HepG2 (cell line): ENCODE data around the gene AGER. TPM values are rescaled to one million over a fixed set of nuclear protein-coding genes. Genes with fewer than 3 reads are reported as not detected.

Experiments
- AKAP8 ChIP-seq: sonication (generic); formaldehyde crosslinking; IDR thresholded peaks from 2 replicates; pipeline ENCODE4 v1.5.1; 2020; ENCODE audit warnings: mild to moderate bottlenecking, missing genetic modification reagents
- ATF1 ChIP-seq: IDR thresholded peaks from 2 replicates; pipeline ENCODE4 v1.6.1; 2016; ENCODE audit warnings: mild to moderate bottlenecking, control low read depth
- ATF7 ChIP-seq, 2 experiments: fragments of 450-650 bp in 1 of 2; sonication (generic) in 1 of 2; formaldehyde crosslinking in 1 of 2; IDR thresholded peaks; 2 replicates each; pipeline versions ENCODE4 v1.4.0 to v1.6.1; 2016 to 2020; ENCODE audit warnings: antibody characterized with exemption in 1 of 2, mild to moderate bottlenecking in 1 of 2, missing genetic modification reagents in 1 of 2
- FOSL1 ChIP-seq: sonication (generic); formaldehyde crosslinking; IDR thresholded peaks from 2 replicates; pipeline ENCODE4 v1.9.0; 2021; ENCODE audit warnings: missing genetic modification reagents, borderline replicate concordance
- FOXC1 ChIP-seq: sonication (generic); formaldehyde crosslinking; IDR thresholded peaks from 2 replicates; pipeline ENCODE4 v1.8.0; 2022; ENCODE audit warnings: mild to moderate bottlenecking, missing genetic modification reagents, borderline replicate concordance
- GPBP1L1 ChIP-seq: sonication (generic); formaldehyde crosslinking; IDR thresholded peaks from 2 replicates; pipeline ENCODE4 v1.5.0; 2020; ENCODE audit warnings: mild to moderate bottlenecking, missing genetic modification reagents
- HHEX ChIP-seq: IDR thresholded peaks from 2 replicates; pipeline ENCODE4 v1.6.1; 2016; ENCODE audit warnings: control low read depth
- ONECUT2 ChIP-seq: sonication (generic); formaldehyde crosslinking; IDR thresholded peaks from 2 replicates; pipeline ENCODE4 v1.4.0; 2020; ENCODE audit warnings: missing genetic modification reagents
- REST ChIP-seq, 2 experiments: IDR thresholded peaks; 2 replicates each; pipeline ENCODE4 v1.6.1; 2011 to 2012; ENCODE audit warnings: low read length in 2 of 2, borderline replicate concordance in 1 of 2, low read depth in 1 of 2, mild to moderate bottlenecking in 1 of 2, moderate library complexity in 1 of 2
- SSRP1 ChIP-seq: IDR thresholded peaks from 2 replicates; pipeline ENCODE4 v1.6.1; 2016; ENCODE audit warnings: control low read depth
- TEF ChIP-seq: sonication (generic); formaldehyde crosslinking; IDR thresholded peaks from 2 replicates; pipeline ENCODE4 v1.5.0; 2020; ENCODE audit warnings: missing genetic modification reagents
- ZFP62 ChIP-seq: sonication (generic); formaldehyde crosslinking; IDR thresholded peaks from 2 replicates; pipeline ENCODE4 v1.4.0; 2020; ENCODE audit warnings: missing genetic modification reagents
- ZNF17 ChIP-seq: sonication (generic); formaldehyde crosslinking; IDR thresholded peaks from 2 replicates; pipeline ENCODE4 v1.5.0; 2020; ENCODE audit warnings: mild to moderate bottlenecking, missing genetic modification reagents
- ZNF260 ChIP-seq: sonication (generic); formaldehyde crosslinking; IDR thresholded peaks from 2 replicates; pipeline ENCODE4 v1.4.0; 2020; ENCODE audit warnings: missing genetic modification reagents, low read depth, mild to moderate bottlenecking, borderline replicate concordance
- ZNF713 ChIP-seq: sonication (generic); formaldehyde crosslinking; IDR thresholded peaks from 2 replicates; pipeline ENCODE4 v1.4.0; 2020; ENCODE audit warnings: mild to moderate bottlenecking, missing genetic modification reagents
- ZNF720 ChIP-seq: sonication (generic); formaldehyde crosslinking; IDR thresholded peaks from 2 replicates; pipeline ENCODE4 v1.4.0; 2020; ENCODE audit warnings: missing genetic modification reagents
- ZSCAN20 ChIP-seq: sonication (generic); formaldehyde crosslinking; IDR thresholded peaks from 2 replicates; pipeline ENCODE4 v1.4.0; 2020; ENCODE audit warnings: missing genetic modification reagents, mild to moderate bottlenecking, borderline replicate concordance
- ZUFSP ChIP-seq: sonication (generic); formaldehyde crosslinking; IDR thresholded peaks from 2 replicates; pipeline ENCODE4 v1.9.0; 2021; ENCODE audit warnings: missing genetic modification reagents, mild to moderate bottlenecking, borderline replicate concordance
- polyA plus RNA-seq, 8 experiments: library from polyadenylated mRNA; depleted of rRNA in 3 of 8; stranded (reverse) in 7 of 8; unstranded in 1 of 8; fragments of >200 nt; fragmentation: Illumina TruSeq in 4 of 8; extraction: Trizol in 4 of 8; gene quantifications; 2 replicates each; pipeline versions ENCODE4 v1.2.1 to v1.2.3, GENCODE V29; 2011 to 2016; ENCODE audit warnings: low read depth in 4 of 8, missing spikeins in 1 of 8, mixed read lengths in 1 of 8; ENCODE audit not compliant: insufficient read depth in 1 of 8
- total RNA-seq, 5 experiments: library from RNA; depleted of rRNA; stranded (reverse); fragments of >200 nt; fragmentation: Illumina TruSeq; extraction: Trizol; gene quantifications; 2 replicates each; pipeline ENCODE4 v1.2.3, GENCODE V29; 2016; ENCODE audit warnings: low read depth in 1 of 5
- TF ChIP-seq, protein P1 (sequence below): sonication (generic); formaldehyde crosslinking; IDR thresholded peaks from 2 replicates; pipeline ENCODE4 v1.9.0; 2021; ENCODE audit warnings: missing genetic modification reagents, borderline replicate concordance

Gene AGER
- total and polyA plus RNA-seq, 2 of the 13 experiments (the other 11 are each of a cell fraction or from before 2014, with no cell fraction given) = 1.9 to 5.1 TPM

DNA sequence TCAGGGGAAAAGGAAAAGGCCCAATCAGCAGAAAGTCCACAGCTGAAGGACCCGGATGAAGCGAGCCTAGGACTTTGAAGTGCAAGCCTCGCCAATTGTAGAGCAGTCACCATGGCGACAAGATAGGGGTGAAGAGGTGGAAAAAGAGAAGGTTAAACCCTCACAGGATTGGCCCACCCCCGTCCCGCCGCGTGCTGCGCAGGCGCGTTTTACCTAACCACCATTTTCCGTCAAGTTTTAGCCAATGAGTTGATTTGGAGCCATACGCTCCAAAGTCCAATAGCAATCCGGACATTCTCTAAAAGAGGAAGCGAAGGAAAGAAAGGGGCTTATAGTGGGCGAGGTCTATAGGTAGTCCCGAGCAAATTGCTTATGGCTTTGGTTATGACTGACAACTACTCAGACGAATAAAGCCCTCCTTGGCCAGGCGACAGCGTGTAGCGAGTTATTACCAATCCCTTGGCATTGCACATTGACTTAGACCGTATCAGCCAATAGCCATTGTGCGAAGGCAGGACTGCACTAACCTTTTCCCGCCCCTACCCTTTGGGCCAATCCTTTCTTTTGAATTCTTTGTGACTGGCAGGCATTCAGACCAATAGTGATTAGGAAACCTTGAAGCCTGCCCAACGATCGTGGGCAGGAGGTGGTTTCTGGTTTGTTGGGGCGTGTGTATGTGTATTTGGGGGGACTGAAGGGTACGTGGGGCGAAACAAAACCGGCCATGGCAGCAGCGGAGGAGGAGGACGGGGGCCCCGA, 6.1 kb downstream of the AGER start, which contains the start of gene RNF5 (continued):
- TF ChIP-seq ATF1 (peak; percentile 88; the same call in 1 of the 2 replicates), REST (IDR thresholded peaks at IDR 0.05; ENCODE audit: borderline replicate concordance in 1 of 2, low read depth in 1 of 2, low read length in 2 of 2) (no peak), AKAP8 (CRISPR knock-in tag) (no peak), FOSL1 (CRISPR knock-in tag) (no peak), GPBP1L1 (CRISPR knock-in tag) (no peak), ATF7 (IDR thresholded peaks at IDR 0.05) (no peak), ATF7 (CRISPR knock-in tag; IDR thresholded peaks at IDR 0.05) (no peak), FOXC1 (CRISPR knock-in tag) (0 out of 2 replicates have a peak, but pooled peaks have one; percentile 27), ZSCAN20 (CRISPR knock-in tag) (no peak), HHEX (no peak), ZNF17 (CRISPR knock-in tag) (no peak), TEF (CRISPR knock-in tag) (no peak), ONECUT2 (no peak), ZNF720 (CRISPR knock-in tag) (no peak), ZNF260 (CRISPR knock-in tag) (no peak), ZUFSP (CRISPR knock-in tag) (no peak), ZNF713 (no peak), SSRP1 (CRISPR knock-in tag) (no peak), ZFP62 (CRISPR knock-in tag) (no peak)
- TF ChIP-seq, protein P1, sequence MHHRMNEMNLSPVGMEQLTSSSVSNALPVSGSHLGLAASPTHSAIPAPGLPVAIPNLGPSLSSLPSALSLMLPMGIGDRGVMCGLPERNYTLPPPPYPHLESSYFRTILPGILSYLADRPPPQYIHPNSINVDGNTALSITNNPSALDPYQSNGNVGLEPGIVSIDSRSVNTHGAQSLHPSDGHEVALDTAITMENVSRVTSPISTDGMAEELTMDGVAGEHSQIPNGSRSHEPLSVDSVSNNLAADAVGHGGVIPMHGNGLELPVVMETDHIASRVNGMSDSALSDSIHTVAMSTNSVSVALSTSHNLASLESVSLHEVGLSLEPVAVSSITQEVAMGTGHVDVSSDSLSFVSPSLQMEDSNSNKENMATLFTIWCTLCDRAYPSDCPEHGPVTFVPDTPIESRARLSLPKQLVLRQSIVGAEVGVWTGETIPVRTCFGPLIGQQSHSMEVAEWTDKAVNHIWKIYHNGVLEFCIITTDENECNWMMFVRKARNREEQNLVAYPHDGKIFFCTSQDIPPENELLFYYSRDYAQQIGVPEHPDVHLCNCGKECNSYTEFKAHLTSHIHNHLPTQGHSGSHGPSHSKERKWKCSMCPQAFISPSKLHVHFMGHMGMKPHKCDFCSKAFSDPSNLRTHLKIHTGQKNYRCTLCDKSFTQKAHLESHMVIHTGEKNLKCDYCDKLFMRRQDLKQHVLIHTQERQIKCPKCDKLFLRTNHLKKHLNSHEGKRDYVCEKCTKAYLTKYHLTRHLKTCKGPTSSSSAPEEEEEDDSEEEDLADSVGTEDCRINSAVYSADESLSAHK (CRISPR knock-in tag) = no peak
